ENCODE measurements around the gene TEDC1.
"Not testable (repeated sequence)": the region's sequence is repeated elsewhere in the genome, so short reads cannot be mapped to it uniquely, and the experiment has no call there.

The TEDC1 gene

DNA sequence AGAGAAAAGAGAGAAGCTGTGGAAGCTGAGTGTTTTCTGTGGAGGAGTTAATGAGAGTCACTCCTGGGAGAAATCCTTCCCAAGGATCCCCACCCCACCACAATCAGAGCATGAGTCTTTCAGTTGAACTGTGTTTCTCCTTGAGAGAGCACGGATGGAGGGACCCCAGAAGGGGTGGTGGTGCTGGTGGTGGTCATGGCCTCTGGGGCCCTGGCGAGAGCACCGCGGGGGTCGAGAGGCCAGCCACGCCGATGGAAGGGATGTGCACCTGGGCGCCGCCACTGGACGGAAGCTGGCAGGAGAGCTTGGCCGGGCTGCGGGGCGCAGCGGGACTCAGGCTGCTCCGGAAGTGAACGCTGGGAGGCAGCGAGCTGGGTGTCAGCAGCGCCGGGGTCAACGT lies 55.4 kb downstream of the TEDC1 start:
- DNase-seq, result not testable (repeated sequence)

DNA sequence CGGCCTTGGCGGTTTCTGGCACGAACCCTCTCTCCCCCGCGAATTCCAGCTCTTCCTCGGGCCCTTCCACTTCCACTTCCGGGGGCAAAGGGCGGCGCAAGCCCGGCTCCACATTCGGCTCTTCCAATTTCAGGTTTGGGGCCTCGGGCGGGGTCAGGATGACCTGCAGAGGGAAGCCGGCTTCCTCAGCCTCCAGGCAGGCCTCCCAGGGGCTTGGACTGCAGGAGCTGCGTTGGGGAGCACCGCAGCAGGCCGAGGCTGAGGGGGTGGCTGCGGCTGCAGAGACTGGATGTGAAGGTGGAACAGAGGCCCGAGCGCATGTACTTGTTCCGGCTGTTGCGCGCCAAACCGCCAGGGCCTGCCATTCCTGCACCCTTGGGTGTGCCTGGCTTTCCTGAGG lies 56.0 kb downstream of the TEDC1 start:
- not testable (repeated sequence) for DNase-seq

GRCh38 chr14:105547741-105548169 lies 56.7 kb downstream of the TEDC1 start:
- no peak for DNase-seq

Data from activated CD4-positive, alpha-beta T cell treated with anti-CD3 and anti-CD28 coated beads, Interleukin-2, Interleukin-6, amounts not matched to agents 100 ng/mL and 50 ng/mL, durations not matched to agents 16 hours and 8 hours (primary cell).